ENCODE measurements around the gene ZNF3. TPM values are rescaled to one million over a fixed set of nuclear protein-coding genes. Genes with fewer than 3 reads are reported as not detected.

ZNF3 gene
- total and polyA plus RNA-seq, 9 of the 15 experiments (the other 6 are each of a cell fraction or from before 2014, with no cell fraction given) = 30.0 to 64.9 (median 51.5) TPM

- TF ChIP-seq CCNT2 (IDR thresholded peaks at IDR 0.05; ENCODE audit: borderline replicate concordance, extremely low read depth, insufficient read length, low read depth, low read length) (peak; percentile 93), ELF1 (tag; IDR thresholded peaks at IDR 0.05) (peak; percentile 66; the same call in 1 of the 2 replicates), CBX5 (IDR thresholded peaks at IDR 0.05; ENCODE audit: borderline replicate concordance, low read depth) (0 out of 2 replicates have a peak, but pooled peaks have one; percentile 35), ZNF217 (CRISPR knock-in tag; IDR thresholded peaks at IDR 0.05) (no peak), PKNOX1 (IDR thresholded peaks at IDR 0.05) (0 out of 2 replicates have a peak, but pooled peaks have one; percentile 20), EGR1 (conservative IDR thresholded peaks at IDR 0.05) (peak; percentile 60), TAF15 (IDR thresholded peaks at IDR 0.05; ENCODE audit: low read depth, low read length) (no peak), E2F4 (CRISPR knock-in tag; IDR thresholded peaks at IDR 0.05; ENCODE audit: low read depth) (peak; percentile 88), SAFB2 (IDR thresholded peaks at IDR 0.05; ENCODE audit: borderline replicate concordance, low read depth, low read length, severe bottlenecking) (no peak), ESRRB (CRISPR knock-in tag; IDR thresholded peaks at IDR 0.05; ENCODE audit: borderline replicate concordance) (no peak), ZBTB40 (IDR thresholded peaks at IDR 0.05) (peak; percentile 55), ZBTB40 (CRISPR knock-in tag; IDR thresholded peaks at IDR 0.05) (peak; percentile 42; the same call in 1 of the 2 replicates)
Observed at GRCh38 chr7:100088621-100089457, 7.3 kb upstream of the ZNF3 start, which contains the start of gene COPS6 (continued).
